K562 (cell line): ENCODE measurements around the gene UBE2J2. TPM values are rescaled to one million over a fixed set of nuclear protein-coding genes. Genes with fewer than 3 reads are reported as not detected.
A peak's percentile ranks its signal among the peaks of the same experiment; 100 is the strongest.

Source experiments
- ATF3 ChIP-seq, 2 experiments: fragments of 450-650 bp in 1 of 2; sonication (generic) in 1 of 2; formaldehyde crosslinking in 1 of 2; IDR thresholded peaks in 1 of 2; conservative IDR thresholded peaks in 1 of 2; 2 replicates each; pipeline versions ENCODE4 v1.6.1 to v1.8.1; 2016 to 2023; ENCODE audit warnings: mild to moderate bottlenecking in 2 of 2, moderate library complexity in 2 of 2, inconsistent platforms in 1 of 2, missing genetic modification reagents in 1 of 2
- COPS2 ChIP-seq: fragments of 450-650 bp; conservative IDR thresholded peaks from 2 replicates; pipeline ENCODE4 v1.6.1; 2016; ENCODE audit warnings: mild to moderate bottlenecking, moderate library complexity
- EP300 ChIP-seq: IDR thresholded peaks from 2 replicates; pipeline ENCODE4 v1.6.1; 2012; ENCODE audit warnings: low read length, improper control_type of control experiment
- ETV1 ChIP-seq: fragments of 450-650 bp; conservative IDR thresholded peaks from 2 replicates; pipeline ENCODE4 v1.6.1; 2016; ENCODE audit warnings: missing genetic modification characterization, control low read depth, low read depth, missing compliant biosample characterization
- HES1 ChIP-seq: fragments of 450-650 bp; IDR thresholded peaks from 2 replicates; pipeline ENCODE4 v1.6.1; 2016; ENCODE audit warnings: low read depth, mild to moderate bottlenecking, moderate library complexity
- JUND ChIP-seq, 2 experiments: IDR thresholded peaks; 2 replicates in 1 of 2; 3 replicates in 1 of 2; pipeline ENCODE4 v1.6.1; 2011; ENCODE audit warnings: borderline replicate concordance in 2 of 2, low read depth in 2 of 2, low read length in 2 of 2, improper control_type of control experiment in 1 of 2, missing biosample characterization in 1 of 2, missing genetic modification characterization in 1 of 2, missing genetic modification reagents in 1 of 2
- KLF6 ChIP-seq: fragments of 250-450 bp; sonication (Bioruptor Pico); IDR thresholded peaks from 2 replicates; pipeline ENCODE4 v1.4.0; 2020; ENCODE audit warnings: mild to moderate bottlenecking, moderate library complexity, borderline replicate concordance
- MCM7 ChIP-seq, 2 experiments: fragments of 450-650 bp; IDR thresholded peaks; 2 replicates each; pipeline ENCODE4 v1.6.1; 2016 to 2018
- MED1 ChIP-seq: sonication (generic); formaldehyde crosslinking; IDR thresholded peaks from 2 replicates; pipeline ENCODE4 v1.8.1; 2023; ENCODE audit warnings: missing genetic modification reagents, borderline replicate concordance
- MLLT1 ChIP-seq, 2 experiments: fragments of 450-650 bp; IDR thresholded peaks; 2 replicates each; pipeline ENCODE4 v1.6.1; 2016
- MLX ChIP-seq, 2 experiments: fragments of 450-650 bp in 1 of 2; sonication (generic) in 1 of 2; formaldehyde crosslinking; conservative IDR thresholded peaks; 2 replicates each; pipeline versions ENCODE4 v1.4.0 to v1.8.1; 2020 to 2022; ENCODE audit warnings: mild to moderate bottlenecking in 1 of 2, missing genetic modification reagents in 1 of 2
- NFIC ChIP-seq: fragments of 450-650 bp; IDR thresholded peaks from 2 replicates; pipeline ENCODE4 v1.6.1; 2017; ENCODE audit warnings: mild to moderate bottlenecking, inconsistent platforms
- PRPF4 ChIP-seq: fragments of 200-400 bp; formaldehyde crosslinking; IDR thresholded peaks from one replicate; pipeline ENCODE4 v1.6.1; 2017; ENCODE audit warnings: low read length, low read depth, mild to moderate bottlenecking; ENCODE audit not compliant: insufficient read depth, poor library complexity, severe bottlenecking
- PTBP1 ChIP-seq: fragments of 200-400 bp; formaldehyde crosslinking; IDR thresholded peaks from 2 replicates; pipeline ENCODE4 v1.6.1; 2017; ENCODE audit warnings: low read depth, low read length
- SNRNP70 ChIP-seq: fragments of 200-400 bp; formaldehyde crosslinking; optimal IDR thresholded peaks from 2 replicates; pipeline ENCODE3; 2017; ENCODE audit warnings: low read depth, low read length
- SP2 ChIP-seq: IDR thresholded peaks from 2 replicates; pipeline ENCODE4 v1.6.1; 2011; ENCODE audit warnings: mild to moderate bottlenecking, low read depth, low read length, moderate library complexity; ENCODE audit not compliant: poor library complexity, severe bottlenecking; ENCODE audit errors: extremely low read depth
- TAF15 ChIP-seq: fragments of 200-400 bp; formaldehyde crosslinking; IDR thresholded peaks from 2 replicates; pipeline ENCODE4 v1.6.1; 2017; ENCODE audit warnings: mild to moderate bottlenecking, low read depth, low read length, moderate library complexity
- VEZF1 ChIP-seq: fragments of 200-800 bp; sonication (Bioruptor generic); IDR thresholded peaks from 2 replicates; pipeline ENCODE4 v1.6.1; 2017; ENCODE audit warnings: missing genetic modification characterization, missing compliant biosample characterization
- ZNF121 ChIP-seq: sonication (generic); formaldehyde crosslinking; conservative IDR thresholded peaks from 2 replicates; pipeline ENCODE4 v1.8.0; 2022; ENCODE audit warnings: missing genetic modification reagents
- ZNF23 ChIP-seq: fragments of 250-450 bp; sonication (Bioruptor Pico); IDR thresholded peaks from 2 replicates; pipeline ENCODE4 v1.4.0; 2020; ENCODE audit warnings: mild to moderate bottlenecking
- ZNF764 ChIP-seq: fragments of 250-450 bp; sonication (Bioruptor Pico); IDR thresholded peaks from 2 replicates; pipeline ENCODE4 v1.4.0; 2020; ENCODE audit warnings: low read depth, mild to moderate bottlenecking, moderate library complexity
- polyA plus RNA-seq, 8 experiments: library from polyadenylated mRNA; depleted of rRNA in 4 of 8; stranded (reverse) in 5 of 8; unstranded in 3 of 8; fragments of >200 nt; fragmentation: Nextera tagmentation in 2 of 8; fragmentation: Illumina TruSeq in 1 of 8; extraction: Ambion mirVana in 2 of 8; extraction: Trizol in 1 of 8; gene quantifications; 2 replicates each; pipeline versions ENCODE4 v1.2.1 to v1.2.3, GENCODE V29; 2011 to 2014; ENCODE audit warnings: inconsistent platforms in 1 of 8, missing spikeins in 1 of 8
- total RNA-seq, 7 experiments: library from RNA; depleted of rRNA in 6 of 7; stranded (reverse); fragments of >200 nt in 6 of 7; fragmentation: Illumina TruSeq in 2 of 7; extraction: Trizol in 2 of 7; gene quantifications; 2 replicates each; pipeline versions ENCODE4 v1.2.1 to v1.2.3, GENCODE V29; 2011 to 2021; ENCODE audit warnings: low replicate concordance in 1 of 7

The UBE2J2 gene
- total and polyA plus RNA-seq, 9 of the 15 experiments (the other 6 are each of a cell fraction or from before 2014, with no cell fraction given): 0.93 to 112 (median 75.5) TPM

GRCh38 chr1:1231400-1232207 is 42.0 kb downstream of the UBE2J2 start, which contains the start of gene SDF4 (continued):
- TF ChIP-seq ZNF121 (CRISPR knock-in tag): no peak
- TF ChIP-seq VEZF1: peak; percentile 58
- no peak for TF ChIP-seq TAF15
- no peak for TF ChIP-seq NFIC
- TF ChIP-seq SP2: no peak
- TF ChIP-seq SNRNP70: no peak
- TF ChIP-seq HES1: no peak
- TF ChIP-seq PTBP1: no peak
- 0 out of 4 replicates have a peak, but pooled peaks of 1 of the 2 experiments have one; percentile 37 for TF ChIP-seq MLX (CRISPR knock-in tag; conservative IDR thresholded peaks at IDR 0.05)
- no peak for TF ChIP-seq EP300
- TF ChIP-seq ZNF23: no peak
- TF ChIP-seq ZNF764 (CRISPR knock-in tag): no peak
- no peak for TF ChIP-seq MLLT1 (IDR thresholded peaks at IDR 0.05)
- TF ChIP-seq MED1 (CRISPR knock-in tag): no peak; the same call in 1 of the 2 replicates
- TF ChIP-seq ETV1 (tag): peak; percentile 47; the same call in 1 of the 2 replicates
- no peak for TF ChIP-seq COPS2
- peak; percentile 42; the same call in 1 of the 2 replicates for TF ChIP-seq JUND (IDR thresholded peaks at IDR 0.05; ENCODE audit: borderline replicate concordance, low read depth, low read length)
- TF ChIP-seq JUND (tag; IDR thresholded peaks at IDR 0.05; ENCODE audit: borderline replicate concordance, low read depth, low read length): peak; percentile 20; the same call in 1 of the 3 replicates
- peak; percentile 25; the same call in 1 of the 2 replicates for TF ChIP-seq KLF6 (CRISPR knock-in tag)
- TF ChIP-seq MCM7 (IDR thresholded peaks at IDR 0.05): no peak
- TF ChIP-seq ATF3 (IDR thresholded peaks at IDR 0.05): no peak
- 0 out of 2 replicates have a peak, but pooled peaks have one; percentile 29 for TF ChIP-seq ATF3 (CRISPR knock-in tag; conservative IDR thresholded peaks at IDR 0.05)
- no peak for TF ChIP-seq PRPF4
